Activated CD4-positive, alpha-beta T cell treated with anti-CD3 and anti-CD28 coated beads, Interleukin-2, amount 10 ng/mL, durations not matched to agents 7 days and 5 days (primary cell): Measurements from ENCODE around the gene DDX27. TPM values are rescaled to one million over a fixed set of nuclear protein-coding genes. Genes with fewer than 3 reads are reported as not detected.
"Not testable (repeated sequence)": the region's sequence is repeated elsewhere in the genome, so short reads cannot be mapped to it uniquely, and the experiment has no call there.

Experiments
- CTCF ChIA-PET: fragments of 350-600 bp; sonication (Branson Sonifier 250); formaldehyde crosslinking; loops from one replicate; lab custom pipeline; 2021; ENCODE audit warnings: antibody characterized with exemption; lab: Charles Lee
- POLR2A ChIA-PET: fragments of 350-600 bp; sonication (Branson Sonifier 250); formaldehyde crosslinking; loops from one replicate; lab custom pipeline; 2021; ENCODE audit warnings: antibody characterized with exemption; lab: Charles Lee
- DNase-seq: peaks from one replicate; pipeline ENCODE4 v3.0.0-alpha.2; 2020
- H3K27ac Mint-ChIP-seq: one replicate; pipeline ENCODE4 v1.8.0; 2021; ENCODE audit warnings: mild to moderate bottlenecking, moderate library complexity, mixed read lengths
- H3K27me3 Mint-ChIP-seq: one replicate; pipeline ENCODE4 v1.8.0; 2021; ENCODE audit warnings: mixed read lengths
- H3K36me3 Mint-ChIP-seq: one replicate; pipeline ENCODE4 v1.8.0; 2021; ENCODE audit warnings: low read depth, mixed read lengths
- H3K4me1 Mint-ChIP-seq: one replicate; pipeline ENCODE4 v1.8.0; 2021; ENCODE audit warnings: mixed read lengths
- H3K4me3 Mint-ChIP-seq: one replicate; pipeline ENCODE4 v1.8.0; 2021; ENCODE audit warnings: mild to moderate bottlenecking, moderate library complexity, mixed read lengths
- H3K9me3 Mint-ChIP-seq: one replicate; pipeline ENCODE4 v1.8.0; 2021; ENCODE audit warnings: mixed read lengths
- total RNA-seq, 2 experiments: library from RNA; stranded (reverse); gene quantifications; one replicate each; pipeline ENCODE4 v1.2.3, GENCODE V29; 2021

The DDX27 gene
- total RNA-seq, result 10 to 100 TPM; 39.1 to 42.0 TPM

GRCh38 chr20:49219091-49219923 lies at the start of gene DDX27:
DDX27 (plus strand) TSS chr20:49219416; CDS start chr20:49219449, 33 bp downstream.
- peaks cover 28% of the 10 kb centered on the region for H3K36me3 Mint-ChIP-seq
- H3K4me1 Mint-ChIP-seq, result peaks cover 20% of the 10 kb centered on the region
- peak within 1 kb of the TSS; percentile 93 for H3K4me3 Mint-ChIP-seq
- DNase-seq, result peak; percentile 97
- H3K9me3 Mint-ChIP-seq, result no peaks in the 10 kb centered on the region
- CTCF ChIA-PET, result interaction anchor here (0.6 to 1.8 kb wide), 6 partner anchors 18 to 174 kb away, joined by 3 to 6 read pairs (median 3); no protein-coding TSS in a partner anchor
- POLR2A ChIA-PET, result no interaction called here
- H3K27ac Mint-ChIP-seq, result peak within 1 kb of the TSS; percentile 98
- H3K27me3 Mint-ChIP-seq, result no peaks in the 10 kb centered on the region

- POLR2A ChIA-PET, result no interaction called here
- no peak overlapping the region for H3K27ac Mint-ChIP-seq
- H3K9me3 Mint-ChIP-seq, result no peaks in the 10 kb centered on the region
- peaks cover 66% of the 10 kb centered on the region for H3K4me1 Mint-ChIP-seq
- CTCF ChIA-PET, result no interaction called here
- no peak overlapping the region for H3K4me3 Mint-ChIP-seq
- peaks cover 44% of the 10 kb centered on the region for H3K36me3 Mint-ChIP-seq
- DNase-seq, result no peak
- H3K27me3 Mint-ChIP-seq, result no peaks in the 10 kb centered on the region
These were observed 49.7 kb upstream of the DDX27 start for GRCh38 chr20:49169547-49169946.

GRCh38 chr20:49170714-49171113 lies 48.5 kb upstream of the DDX27 start:
- Mint-ChIP-seq H3K4me1 (peaks cover 63% of the 10 kb centered on the region), H3K27me3 (no peaks in the 10 kb centered on the region), H3K9me3 (no peaks in the 10 kb centered on the region), H3K27ac (no peak overlapping the region), H3K36me3 (peaks cover 43% of the 10 kb centered on the region), H3K4me3 (no peak overlapping the region)
- no peak for DNase-seq
- ChIA-PET POLR2A (no interaction called here), CTCF (no interaction called here)

GRCh38 chr20:49171909-49172308 lies 47.3 kb upstream of the DDX27 start:
- DNase-seq, result no peak
- H3K36me3 Mint-ChIP-seq, result peaks cover 44% of the 10 kb centered on the region
- ChIA-PET CTCF (interaction anchor here (0.6 to 0.7 kb wide), 2 partner anchors 91 to 330 kb away, joined by 4 to 6 read pairs; no protein-coding TSS in a partner anchor), POLR2A (no interaction called here)
- no peaks in the 10 kb centered on the region for H3K27me3 Mint-ChIP-seq
- H3K4me3 Mint-ChIP-seq, result no peak overlapping the region
- peaks cover 52% of the 10 kb centered on the region for H3K4me1 Mint-ChIP-seq
- no peak overlapping the region for H3K27ac Mint-ChIP-seq
- H3K9me3 Mint-ChIP-seq, result no peaks in the 10 kb centered on the region

GRCh38 chr20:49172413-49172812 lies 46.8 kb upstream of the DDX27 start:
- Mint-ChIP-seq H3K9me3 (no peaks in the 10 kb centered on the region), H3K4me1 (peaks cover 47% of the 10 kb centered on the region), H3K36me3 (peaks cover 44% of the 10 kb centered on the region), H3K4me3 (no peak overlapping the region), H3K27ac (no peak overlapping the region), H3K27me3 (no peaks in the 10 kb centered on the region)
- ChIA-PET CTCF (interaction anchor here (0.6 to 0.7 kb wide), 2 partner anchors 90 to 331 kb away, joined by 4 to 6 read pairs; no protein-coding TSS in a partner anchor), POLR2A (no interaction called here)
- DNase-seq, result no peak

GRCh38 chr20:49174183-49174582 lies 45.0 kb upstream of the DDX27 start:
- no peak overlapping the region for H3K27ac Mint-ChIP-seq
- no peak overlapping the region for H3K4me3 Mint-ChIP-seq
- peaks cover 46% of the 10 kb centered on the region for H3K36me3 Mint-ChIP-seq
- no peaks in the 10 kb centered on the region for H3K9me3 Mint-ChIP-seq
- ChIA-PET CTCF (interaction anchor here (0.9 kb wide), 1 partner anchor 43 kb away, joined by 3 read pairs; no protein-coding TSS in a partner anchor), POLR2A (interaction anchor here (0.6 kb wide), 1 partner anchor 1749 kb away, joined by 6 read pairs; no protein-coding TSS in a partner anchor)
- DNase-seq, result no peak
- peaks cover 38% of the 10 kb centered on the region for H3K4me1 Mint-ChIP-seq
- H3K27me3 Mint-ChIP-seq, result no peaks in the 10 kb centered on the region

GRCh38 chr20:49179368-49180277 lies 39.6 kb upstream of the DDX27 start:
- no peak overlapping the region for H3K4me3 Mint-ChIP-seq
- POLR2A ChIA-PET, result no interaction called here
- DNase-seq, result no peak
- peaks cover 54% of the 10 kb centered on the region for H3K4me1 Mint-ChIP-seq
- no peak overlapping the region for H3K27ac Mint-ChIP-seq
- CTCF ChIA-PET, result interaction anchor here (0.6 to 4.5 kb wide), 10 partner anchors 9 to 429 kb away, joined by 3 to 35 read pairs (median 4); partner anchors contain the start of gene STAU1
- no peaks in the 10 kb centered on the region for H3K9me3 Mint-ChIP-seq
- peaks cover 21% of the 10 kb centered on the region for H3K36me3 Mint-ChIP-seq
- no peaks in the 10 kb centered on the region for H3K27me3 Mint-ChIP-seq

- peaks cover 69% of the 10 kb centered on the region for H3K4me1 Mint-ChIP-seq
- ChIA-PET POLR2A (no interaction called here), CTCF (interaction anchor here (0.6 to 4.5 kb wide), 5 partner anchors 15 to 137 kb away, joined by 3 to 35 read pairs (median 6); no protein-coding TSS in a partner anchor)
- no peak for DNase-seq
- H3K9me3 Mint-ChIP-seq, result no peaks in the 10 kb centered on the region
- H3K27me3 Mint-ChIP-seq, result no peaks in the 10 kb centered on the region
- H3K27ac Mint-ChIP-seq, result no peak overlapping the region
- H3K4me3 Mint-ChIP-seq, result no peak overlapping the region
- peaks cover 26% of the 10 kb centered on the region for H3K36me3 Mint-ChIP-seq
These were observed 37.8 kb upstream of the DDX27 start for GRCh38 chr20:49181265-49181877.

- no peak overlapping the region for H3K27ac Mint-ChIP-seq
- H3K4me3 Mint-ChIP-seq, result no peak overlapping the region
- H3K4me1 Mint-ChIP-seq, result peaks cover 66% of the 10 kb centered on the region
These were observed 35.8 kb upstream of the DDX27 start for GRCh38 chr20:49183444-49183843.

GRCh38 chr20:49184084-49184501 lies 35.1 kb upstream of the DDX27 start:
- CTCF ChIA-PET, result interaction anchor here (1.3 to 1.6 kb wide), 3 partner anchors 25 to 51 kb away, joined by 3 to 4 read pairs (median 3); no protein-coding TSS in a partner anchor
- H3K27me3 Mint-ChIP-seq, POLR2A ChIA-PET, H3K27ac Mint-ChIP-seq, H3K4me3 Mint-ChIP-seq, DNase-seq, H3K9me3 Mint-ChIP-seq: not testable (repeated sequence)
- Mint-ChIP-seq H3K36me3 (peaks cover 19% of the 10 kb centered on the region), H3K4me1 (peaks cover 68% of the 10 kb centered on the region)

More at GRCh38 chr20:49183444-49183843, 35.8 kb upstream of the DDX27 start:
- POLR2A ChIA-PET, result no interaction called here
- Mint-ChIP-seq H3K9me3 (no peaks in the 10 kb centered on the region), H3K27me3 (no peaks in the 10 kb centered on the region), H3K36me3 (peaks cover 19% of the 10 kb centered on the region)
- DNase-seq, result no peak
- CTCF ChIA-PET, result interaction anchor here (1.3 to 1.6 kb wide), 3 partner anchors 24 to 137 kb away, joined by 3 to 4 read pairs (median 3); partner anchors contain the start of gene CSE1L

- Mint-ChIP-seq H3K27ac (no peak overlapping the region), H3K4me1 (peaks cover 63% of the 10 kb centered on the region), H3K36me3 (peaks cover 19% of the 10 kb centered on the region), H3K4me3 (no peak overlapping the region), H3K27me3 (no peaks in the 10 kb centered on the region), H3K9me3 (no peaks in the 10 kb centered on the region)
- POLR2A ChIA-PET, result no interaction called here
- DNase-seq, result no peak
- CTCF ChIA-PET, result interaction anchor here (0.6 to 1.6 kb wide), 5 partner anchors 19 to 1068 kb away, joined by 3 to 4 read pairs (median 3); no protein-coding TSS in a partner anchor
These were observed 34.5 kb upstream of the DDX27 start for GRCh38 chr20:49184691-49185070.
